ENCODE measurements around the gene MYADM. TPM values are rescaled to one million over a fixed set of nuclear protein-coding genes. Genes with fewer than 3 reads are reported as not detected.

Gene MYADM
- total and polyA plus RNA-seq, 2 of the 13 experiments (the other 11 are each of a cell fraction or from before 2014, with no cell fraction given): 19.9 to 38.1 TPM

DNA sequence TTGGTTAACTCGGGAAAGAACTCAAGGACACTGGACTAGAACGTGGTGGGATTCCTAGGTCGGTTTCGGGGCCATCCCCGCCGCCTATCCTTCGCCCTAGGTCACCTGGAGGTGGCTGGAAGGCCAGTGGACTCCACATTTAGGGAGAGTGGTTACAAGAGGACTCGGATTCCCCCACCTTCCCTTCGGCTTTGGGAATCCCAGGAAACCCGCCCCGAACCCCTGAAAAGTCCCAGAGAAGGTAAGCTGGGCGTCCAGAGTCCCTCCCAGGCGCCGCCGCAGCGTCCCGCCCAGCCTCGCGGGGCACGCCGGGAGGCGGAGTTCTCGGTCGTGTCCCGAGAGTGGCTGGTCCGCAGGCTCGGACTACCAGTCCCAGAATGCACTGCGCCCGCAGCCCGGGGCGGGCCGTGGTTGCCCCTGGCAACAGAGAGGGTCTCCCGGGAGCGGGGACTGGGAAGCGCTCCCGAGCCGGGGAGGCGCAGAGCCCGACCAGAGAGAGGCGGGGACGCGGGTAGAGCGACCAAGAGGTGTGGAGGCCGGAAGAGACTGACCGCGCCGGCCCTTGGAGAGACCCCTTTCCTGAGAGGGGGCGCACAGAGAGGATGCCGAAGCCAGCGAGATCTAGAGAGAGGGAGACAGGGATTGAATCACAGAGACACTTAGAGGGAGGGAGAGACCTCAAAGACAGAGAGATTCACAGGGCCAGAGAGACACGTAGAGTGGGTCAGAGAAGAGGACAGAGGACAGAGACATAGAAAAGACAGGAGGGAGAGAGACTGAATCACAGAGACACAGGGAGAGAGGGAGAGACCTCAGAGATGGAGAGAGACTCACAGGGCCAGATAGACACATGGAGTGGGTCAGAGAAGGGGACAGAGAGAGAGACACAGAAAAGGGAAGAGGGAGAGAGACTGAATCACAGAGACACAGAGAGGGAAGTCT lies 11.7 kb downstream of the MYADM start (continued):
- TF ChIP-seq ESRRA (CRISPR knock-in tag; IDR thresholded peaks at IDR 0.05; ENCODE audit: low read depth): 0 out of 2 replicates have a peak, but pooled peaks have one; percentile 43
- TF ChIP-seq HNRNPL (IDR thresholded peaks at IDR 0.05; ENCODE audit: low read depth, low read length): no peak
- TF ChIP-seq RELA (CRISPR knock-in tag; IDR thresholded peaks at IDR 0.05): no peak
- 0 out of 2 replicates have a peak, but pooled peaks have one; percentile 43 for TF ChIP-seq ZNF891 (CRISPR knock-in tag; IDR thresholded peaks at IDR 0.05)
- no peak for TF ChIP-seq KAT7 (CRISPR knock-in tag; IDR thresholded peaks at IDR 0.05; ENCODE audit: borderline replicate concordance)
- peak; percentile 98 for TF ChIP-seq ZNF143 (CRISPR knock-in tag; IDR thresholded peaks at IDR 0.05)
- no peak for TF ChIP-seq ZC3H13 (CRISPR knock-in tag; IDR thresholded peaks at IDR 0.05)
- peak; percentile 76; the same call in 1 of the 3 replicates for TF ChIP-seq MXI1 (IDR thresholded peaks at IDR 0.05; ENCODE audit: borderline replicate concordance, low read depth, low read length)
- TF ChIP-seq ZNF614 (CRISPR knock-in tag; IDR thresholded peaks at IDR 0.05; ENCODE audit: borderline replicate concordance): peak; percentile 45; the same call in 1 of the 2 replicates
- TF ChIP-seq CEBPB (IDR thresholded peaks at IDR 0.05; ENCODE audit: borderline replicate concordance, low read depth, low read length): no peak
- 0 out of 2 replicates have a peak, but pooled peaks have one; percentile 40 for TF ChIP-seq TBP (CRISPR knock-in tag; IDR thresholded peaks at IDR 0.05)
- peak; percentile 49; the same call in 1 of the 2 replicates for TF ChIP-seq ZNF44 (CRISPR knock-in tag; IDR thresholded peaks at IDR 0.05)
- no peak for TF ChIP-seq ARNTL (CRISPR knock-in tag; IDR thresholded peaks at IDR 0.05)
- TF ChIP-seq, protein P1, sequence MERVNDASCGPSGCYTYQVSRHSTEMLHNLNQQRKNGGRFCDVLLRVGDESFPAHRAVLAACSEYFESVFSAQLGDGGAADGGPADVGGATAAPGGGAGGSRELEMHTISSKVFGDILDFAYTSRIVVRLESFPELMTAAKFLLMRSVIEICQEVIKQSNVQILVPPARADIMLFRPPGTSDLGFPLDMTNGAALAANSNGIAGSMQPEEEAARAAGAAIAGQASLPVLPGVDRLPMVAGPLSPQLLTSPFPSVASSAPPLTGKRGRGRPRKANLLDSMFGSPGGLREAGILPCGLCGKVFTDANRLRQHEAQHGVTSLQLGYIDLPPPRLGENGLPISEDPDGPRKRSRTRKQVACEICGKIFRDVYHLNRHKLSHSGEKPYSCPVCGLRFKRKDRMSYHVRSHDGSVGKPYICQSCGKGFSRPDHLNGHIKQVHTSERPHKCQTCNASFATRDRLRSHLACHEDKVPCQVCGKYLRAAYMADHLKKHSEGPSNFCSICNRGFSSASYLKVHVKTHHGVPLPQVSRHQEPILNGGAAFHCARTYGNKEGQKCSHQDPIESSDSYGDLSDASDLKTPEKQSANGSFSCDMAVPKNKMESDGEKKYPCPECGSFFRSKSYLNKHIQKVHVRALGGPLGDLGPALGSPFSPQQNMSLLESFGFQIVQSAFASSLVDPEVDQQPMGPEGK (CRISPR knock-in tag; IDR thresholded peaks at IDR 0.05): peak; percentile 39; the same call in 1 of the 2 replicates
- TF ChIP-seq, protein P2, sequence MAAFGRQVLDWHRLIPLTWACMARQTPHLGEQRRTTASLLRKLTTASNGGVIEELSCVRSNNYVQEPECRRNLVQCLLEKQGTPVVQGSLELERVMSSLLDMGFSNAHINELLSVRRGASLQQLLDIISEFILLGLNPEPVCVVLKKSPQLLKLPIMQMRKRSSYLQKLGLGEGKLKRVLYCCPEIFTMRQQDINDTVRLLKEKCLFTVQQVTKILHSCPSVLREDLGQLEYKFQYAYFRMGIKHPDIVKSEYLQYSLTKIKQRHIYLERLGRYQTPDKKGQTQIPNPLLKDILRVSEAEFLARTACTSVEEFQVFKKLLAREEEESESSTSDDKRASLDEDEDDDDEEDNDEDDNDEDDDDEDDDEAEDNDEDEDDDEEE (CRISPR knock-in tag; IDR thresholded peaks at IDR 0.05): 0 out of 2 replicates have a peak, but pooled peaks have one; percentile 31
- peak; percentile 25; the same call in 1 of the 2 replicates for TF ChIP-seq NFYC (CRISPR knock-in tag; IDR thresholded peaks at IDR 0.05)
- TF ChIP-seq AGO2 (optimal IDR thresholded peaks at IDR 0.05; ENCODE audit: low read depth, low read length): peak; percentile 19
- TF ChIP-seq ELF1 (CRISPR knock-in tag; IDR thresholded peaks at IDR 0.05): peak; percentile 94
- no peak for TF ChIP-seq RFXANK (CRISPR knock-in tag; IDR thresholded peaks at IDR 0.05)
- TF ChIP-seq GATAD2A (CRISPR knock-in tag; IDR thresholded peaks at IDR 0.05): 0 out of 2 replicates have a peak, but pooled peaks have one; percentile 44
- TF ChIP-seq CREB1 (IDR thresholded peaks at IDR 0.05): no peak
- peak; percentile 42; the same call in 1 of the 2 replicates for TF ChIP-seq CREB1 (CRISPR knock-in tag; IDR thresholded peaks at IDR 0.05)
- peak; percentile 40 for TF ChIP-seq ZNF768 (CRISPR knock-in tag; IDR thresholded peaks at IDR 0.05)
- no peak for TF ChIP-seq KDM6A (CRISPR knock-in tag; IDR thresholded peaks at IDR 0.05; ENCODE audit: low read depth)
- TF ChIP-seq ZFP90 (CRISPR knock-in tag; IDR thresholded peaks at IDR 0.05; ENCODE audit: borderline replicate concordance): peak; percentile 68
- TF ChIP-seq ZSCAN31 (CRISPR knock-in tag; IDR thresholded peaks at IDR 0.05; ENCODE audit: low read depth): peak; percentile 64
- TF ChIP-seq MZF1 (CRISPR knock-in tag; IDR thresholded peaks at IDR 0.05; ENCODE audit: borderline replicate concordance): no peak
- TF ChIP-seq PAWR (CRISPR knock-in tag; IDR thresholded peaks at IDR 0.05; ENCODE audit: borderline replicate concordance): no peak
- peak; percentile 88; the same call in 1 of the 2 replicates for TF ChIP-seq U2AF2 (IDR thresholded peaks at IDR 0.05; ENCODE audit: low read depth, low read length)
- TF ChIP-seq ZNF296 (CRISPR knock-in tag; conservative IDR thresholded peaks at IDR 0.05): no peak

Data from HepG2 (cell line).